ENCODE data around the gene FBXO8. TPM values are rescaled to one million over a fixed set of nuclear protein-coding genes. Genes with fewer than 3 reads are reported as not detected.

The FBXO8 gene
- total and polyA plus RNA-seq, 2 of the 4 experiments (the other 2 are of a cell fraction): 11.3 to 25.6 TPM

DNA sequence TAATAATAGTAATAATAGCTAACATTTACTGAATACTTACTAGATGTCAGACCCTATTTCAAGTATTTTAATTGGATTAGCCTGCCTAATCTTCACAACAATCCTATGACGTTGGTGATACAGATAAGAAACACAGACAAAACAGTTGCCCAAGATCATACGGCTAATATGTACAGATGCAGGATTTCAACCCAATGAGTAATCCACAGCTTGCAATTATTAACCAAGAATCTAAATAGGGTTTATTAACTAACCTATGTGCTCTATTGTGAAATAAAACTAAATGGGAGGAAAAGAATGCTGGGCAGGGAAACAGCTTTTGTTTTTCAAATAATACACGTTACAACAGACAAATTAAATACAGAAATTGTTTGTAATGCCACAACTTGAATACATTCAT is 23.4 kb downstream of the FBXO8 start:
- Histone ChIP-seq H3K9ac (ENCODE audit: low read depth, low read length) (no peak overlapping the region), H3K79me1 (ENCODE audit: low read depth in 1 of 2, low read length in 2 of 2) (peaks cover 4 to 5% of the 10 kb centered on the region in 2 experiments; a peak in 3 of 4 replicates), H4K91ac (ENCODE audit: insufficient read depth, low read depth, low read length) (no peak overlapping the region), H3K9me3 (ENCODE audit: control insufficient read depth, insufficient read depth, low read length) (no peaks in the 10 kb centered on the region), H2BK120ac (ENCODE audit: low read depth, low read length) (no peak overlapping the region), H2AFZ (replicated peaks; ENCODE audit: low read length, poor library complexity) (no peak overlapping the region), H2AK5ac (ENCODE audit: low read depth, low read length) (no peak overlapping the region), H3K36me3 (ENCODE audit: control insufficient read depth, insufficient read depth, low read length) (peaks cover 2% of the 10 kb centered on the region; the same call in 1 of the 2 replicates), H3K4me3 (ENCODE audit: insufficient read depth, low read depth, low read length) (no peak overlapping the region), H3K4me1 (ENCODE audit: control insufficient read depth, insufficient read depth, low read length) (0 out of 2 replicates have a peak, but pooled peaks cover 3% of the 10 kb centered on the region), H3K56ac (ENCODE audit: extremely low read depth, insufficient read depth, low read length) (no peak overlapping the region), H3K14ac (replicated peaks; ENCODE audit: low read depth, low read length) (no peak overlapping the region), H3K23ac (ENCODE audit: low read depth, low read length) (no peak overlapping the region), H4K20me1 (ENCODE audit: insufficient read depth, low read length) (no peaks in the 10 kb centered on the region), H3K4ac (ENCODE audit: low read depth, low read length) (no peak overlapping the region), H2BK5ac (ENCODE audit: low read depth, low read length, poor library complexity, severe bottlenecking) (peak overlapping the region; percentile 58), H2BK20ac (ENCODE audit: low read depth, low read length) (no peak overlapping the region), H3K4me2 (ENCODE audit: low read depth, low read length) (peak overlapping the region; percentile 79; the same call in 1 of the 2 replicates), H4K5ac (ENCODE audit: low read depth, low read length) (no peak overlapping the region), H3K18ac (ENCODE audit: low read depth, low read length) (no peak overlapping the region), H3K9me1 (ENCODE audit: insufficient read depth, low read length) (peaks cover 6% of the 10 kb centered on the region; the same call in 1 of the 2 replicates), H3K27ac (ENCODE audit: insufficient read depth, low read length) (peak overlapping the region; percentile 35; the same call in 1 of the 2 replicates), H2BK15ac (ENCODE audit: low read depth, low read length) (no peak overlapping the region), H2AK9ac (replicated peaks; ENCODE audit: low read depth, low read length, poor library complexity) (no peak overlapping the region), H3K27me3 (ENCODE audit: control insufficient read depth, insufficient read depth, low read length) (no peaks in the 10 kb centered on the region), H4K8ac (ENCODE audit: low read depth in 2 of 2, low read length in 2 of 2) (no peak overlapping the region)
- DNase-seq (peak; percentile 85), ATAC-seq (ENCODE audit: low read depth) (peak; percentile 70)
- peak; percentile 75 for TF ChIP-seq FOS (IDR thresholded peaks at IDR 0.05; ENCODE audit: low read depth, low read length)
- no peak for TF ChIP-seq MAZ (IDR thresholded peaks at IDR 0.05; ENCODE audit: borderline replicate concordance, low read depth, low read length)
- peak; percentile 93 for TF ChIP-seq CEBPB (IDR thresholded peaks at IDR 0.05; ENCODE audit: low read depth, low read length)
- BruUV-seq (replicated peaks): no TSS peak
- intact Hi-C loops (cut with micrococcal nuclease): no loop called here
- ChIA-PET POLR2A (ENCODE audit: unreplicated experiment) (no interaction called here), CTCF (no interaction called here)
- dilution Hi-C loops (cut with HindIII; ENCODE audit: low sequenced_read_pairs, unreplicated experiment): no loop called here
- no CpG with 5 or more reads among the region's 3 CpGs for WGBS, 2 experiments (ENCODE audit: extremely low coverage in 2 of 2, insufficient read length in 1 of 2)
- in situ Hi-C loops (cut with MboI; ENCODE audit: low sequenced_read_pairs): no loop called here
